Activated CD8-positive, alpha-beta memory T cell treated with anti-CD3 and anti-CD28 coated beads, Interleukin-2, amount 50 U/mL, for 24 hours (primary cell): Measurements from ENCODE around the gene MND1.
"Not testable (repeated sequence)": the region's sequence is repeated elsewhere in the genome, so short reads cannot be mapped to it uniquely, and the experiment has no call there.

Experiments used
- DNase-seq: peaks from one replicate; pipeline ENCODE4 v3.0.0-alpha.2; 2020; ENCODE audit errors: extremely low read depth

Gene MND1

GRCh38 chr4:153403726-153404125 lies 59.2 kb downstream of the MND1 start:
- DNase-seq, result no peak

GRCh38 chr4:153407906-153408305 lies 63.4 kb downstream of the MND1 start:
- DNase-seq, result no peak

- no peak for DNase-seq
These were observed 64.4 kb downstream of the MND1 start for GRCh38 chr4:153408932-153409331.

- no peak for DNase-seq
These were observed 64.9 kb downstream of the MND1 start for GRCh38 chr4:153409412-153409811.

GRCh38 chr4:153409924-153410501 lies 65.5 kb downstream of the MND1 start:
- no peak for DNase-seq

GRCh38 chr4:153413842-153414241 lies 69.4 kb downstream of the MND1 start:
- DNase-seq, result no peak

- not testable (repeated sequence) for DNase-seq
These were observed 72.0 kb downstream of the MND1 start for GRCh38 chr4:153416456-153416855.

GRCh38 chr4:153418121-153418520 lies 73.6 kb downstream of the MND1 start:
- DNase-seq, result no peak

GRCh38 chr4:153418558-153418957 lies 74.1 kb downstream of the MND1 start:
- no peak for DNase-seq

GRCh38 chr4:153419029-153419428 lies 74.5 kb downstream of the MND1 start:
- DNase-seq, result no peak

GRCh38 chr4:153419673-153420278 lies 75.3 kb downstream of the MND1 start:
- DNase-seq, result no peak

- DNase-seq, result no peak
These were observed 75.9 kb downstream of the MND1 start for GRCh38 chr4:153420361-153420760.

- no peak for DNase-seq
These were observed 77.5 kb downstream of the MND1 start for GRCh38 chr4:153421941-153422340.

GRCh38 chr4:153426207-153426885 lies 81.9 kb downstream of the MND1 start:
- no peak for DNase-seq

GRCh38 chr4:153427363-153428071 lies 83.0 kb downstream of the MND1 start:
- DNase-seq, result no peak

- DNase-seq, result no peak
These were observed 84.5 kb downstream of the MND1 start for GRCh38 chr4:153428941-153429475.

GRCh38 chr4:153432965-153433753 lies 88.7 kb downstream of the MND1 start:
- DNase-seq, result peak; percentile 51

- no peak for DNase-seq
These were observed 89.2 kb downstream of the MND1 start for GRCh38 chr4:153433754-153434105.

GRCh38 chr4:153434190-153434589 lies 89.7 kb downstream of the MND1 start:
- no peak for DNase-seq

GRCh38 chr4:153438916-153439756 lies 94.6 kb downstream of the MND1 start:
- no peak for DNase-seq

- no peak for DNase-seq
These were observed 95.3 kb downstream of the MND1 start for GRCh38 chr4:153439831-153440230.
